Thyroid gland (tissue), 4 donors: Measurements from ENCODE around the gene GP9.

Experiments used
- POLR2A ChIP-seq, 2 donors: fragments of 450-650 bp; IDR thresholded peaks; one replicate each; pipeline ENCODE4 v1.6.1; 2017; ENCODE audit warnings: antibody characterized with exemption in 2 of 2, mild to moderate bottlenecking in 2 of 2, moderate library complexity in 1 of 2
- TF ChIP-seq, protein P1 (sequence below), 6 experiments: fragments of 200-600 bp in 3 of 6; fragments of 450-650 bp in 3 of 6; sonication (generic) in 3 of 6; IDR thresholded peaks; one replicate each; pipeline ENCODE4 v1.5.1; 2016 to 2019; ENCODE audit warnings: antibody characterized with exemption in 6 of 6, mild to moderate bottlenecking in 2 of 6, inconsistent platforms in 1 of 6, moderate library complexity in 1 of 6

DNA sequence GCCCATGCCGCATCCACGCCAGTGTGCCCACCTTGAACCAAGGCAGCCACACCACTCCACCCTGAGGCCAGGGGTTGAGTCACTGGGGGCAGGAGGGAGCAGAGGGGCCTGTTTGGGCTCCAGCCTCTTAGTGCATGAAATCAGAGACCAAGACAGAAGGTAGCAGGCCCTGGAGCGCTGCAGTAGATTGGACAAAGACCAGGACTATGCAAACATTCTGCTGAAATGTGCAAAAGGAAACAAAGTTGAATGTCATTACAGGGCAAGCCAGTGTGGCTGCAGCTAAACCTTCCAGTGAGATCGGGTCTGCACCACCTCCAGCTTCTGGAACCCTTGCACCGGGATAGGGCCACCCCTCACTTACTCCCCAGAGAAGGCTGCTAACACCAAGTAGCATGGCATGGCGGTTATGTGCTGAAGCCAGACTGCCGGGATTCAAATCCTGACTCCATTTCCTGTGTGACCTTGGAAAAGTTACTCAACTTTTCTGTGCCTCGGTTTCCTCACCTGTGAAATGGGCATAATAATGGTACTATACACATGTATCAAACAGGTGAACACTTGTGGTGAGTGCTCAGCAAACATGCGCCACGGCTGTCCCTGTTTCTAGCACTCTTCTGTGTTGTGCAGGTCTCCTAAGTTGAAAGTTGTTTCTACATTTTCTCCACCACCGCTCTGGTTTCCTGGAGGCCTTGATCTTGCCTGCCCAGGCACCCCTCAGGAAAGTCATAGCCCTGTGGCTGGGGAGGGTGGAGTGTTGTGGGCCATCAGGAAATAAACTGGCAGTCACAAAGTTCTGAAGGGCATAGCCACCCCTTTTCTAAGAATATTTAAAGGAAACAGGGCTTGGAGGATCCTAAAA lies 25.0 kb upstream of the GP9 start:
- TF ChIP-seq, protein P1, sequence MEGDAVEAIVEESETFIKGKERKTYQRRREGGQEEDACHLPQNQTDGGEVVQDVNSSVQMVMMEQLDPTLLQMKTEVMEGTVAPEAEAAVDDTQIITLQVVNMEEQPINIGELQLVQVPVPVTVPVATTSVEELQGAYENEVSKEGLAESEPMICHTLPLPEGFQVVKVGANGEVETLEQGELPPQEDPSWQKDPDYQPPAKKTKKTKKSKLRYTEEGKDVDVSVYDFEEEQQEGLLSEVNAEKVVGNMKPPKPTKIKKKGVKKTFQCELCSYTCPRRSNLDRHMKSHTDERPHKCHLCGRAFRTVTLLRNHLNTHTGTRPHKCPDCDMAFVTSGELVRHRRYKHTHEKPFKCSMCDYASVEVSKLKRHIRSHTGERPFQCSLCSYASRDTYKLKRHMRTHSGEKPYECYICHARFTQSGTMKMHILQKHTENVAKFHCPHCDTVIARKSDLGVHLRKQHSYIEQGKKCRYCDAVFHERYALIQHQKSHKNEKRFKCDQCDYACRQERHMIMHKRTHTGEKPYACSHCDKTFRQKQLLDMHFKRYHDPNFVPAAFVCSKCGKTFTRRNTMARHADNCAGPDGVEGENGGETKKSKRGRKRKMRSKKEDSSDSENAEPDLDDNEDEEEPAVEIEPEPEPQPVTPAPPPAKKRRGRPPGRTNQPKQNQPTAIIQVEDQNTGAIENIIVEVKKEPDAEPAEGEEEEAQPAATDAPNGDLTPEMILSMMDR (IDR thresholded peaks at IDR 0.05), result no peak
- TF ChIP-seq POLR2A (IDR thresholded peaks at IDR 0.05), result no peak
